ENCODE measurements around the gene THSD4. TPM values are rescaled to one million over a fixed set of nuclear protein-coding genes. Genes with fewer than 3 reads are reported as not detected.

THSD4 gene
- total and polyA plus RNA-seq, 9 of the 15 experiments (the other 6 are each of a cell fraction or from before 2014, with no cell fraction given) = 0.04 TPM; not detected in 5

GRCh38 chr15:71336671-71337070, 221.4 kb downstream of the THSD4 start (continued):
- TF ChIP-seq CREB3L1 (IDR thresholded peaks at IDR 0.05; ENCODE audit: borderline replicate concordance, low read depth) (no peak), PHF20 (IDR thresholded peaks at IDR 0.05; ENCODE audit: partially characterized antibody) (no peak), SMARCC2 (IDR thresholded peaks at IDR 0.05; ENCODE audit: low read depth) (no peak)
- TF ChIP-seq, protein P1, sequence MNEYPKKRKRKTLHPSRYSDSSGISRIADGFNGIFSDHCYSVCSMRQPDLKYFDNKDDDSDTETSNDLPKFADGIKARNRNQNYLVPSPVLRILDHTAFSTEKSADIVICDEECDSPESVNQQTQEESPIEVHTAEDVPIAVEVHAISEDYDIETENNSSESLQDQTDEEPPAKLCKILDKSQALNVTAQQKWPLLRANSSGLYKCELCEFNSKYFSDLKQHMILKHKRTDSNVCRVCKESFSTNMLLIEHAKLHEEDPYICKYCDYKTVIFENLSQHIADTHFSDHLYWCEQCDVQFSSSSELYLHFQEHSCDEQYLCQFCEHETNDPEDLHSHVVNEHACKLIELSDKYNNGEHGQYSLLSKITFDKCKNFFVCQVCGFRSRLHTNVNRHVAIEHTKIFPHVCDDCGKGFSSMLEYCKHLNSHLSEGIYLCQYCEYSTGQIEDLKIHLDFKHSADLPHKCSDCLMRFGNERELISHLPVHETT (CRISPR knock-in tag; conservative IDR thresholded peaks at IDR 0.05 in 1 of 2, IDR thresholded peaks at IDR 0.05 in 1 of 2) = no peak

GRCh38 chr15:71337197-71337845, 222.1 kb downstream of the THSD4 start:
- Histone ChIP-seq H2AFZ (ENCODE audit: low read depth, low read length) (no peak overlapping the region), H3K36me3 (ENCODE audit: control insufficient read depth, insufficient read depth, low read length) (no peaks in the 10 kb centered on the region), H3K9ac (ENCODE audit: insufficient read depth in 1 of 2, low read depth in 2 of 2, low read length in 2 of 2) (no peak overlapping the region), H3K9me1 (ENCODE audit: control insufficient read depth, insufficient read depth, low read length) (no peaks in the 10 kb centered on the region), H3K4me1 (replicated peaks in 1 of 2; ENCODE audit: control insufficient read depth in 2 of 2, insufficient read depth in 2 of 2, low read length in 2 of 2) (no peaks in the 10 kb centered on the region), H3K4me3 (no peak overlapping the region), H3K79me2 (ENCODE audit: control insufficient read depth, insufficient read depth, low read length) (no peaks in the 10 kb centered on the region), H3K4me2 (ENCODE audit: insufficient read depth, low read length) (no peak overlapping the region), H3K27me3 (ENCODE audit: control insufficient read depth in 2 of 2, insufficient read depth in 2 of 2, low read length in 2 of 2) (peaks cover 0 to 20% of the 10 kb centered on the region in 2 experiments; a peak in 2 of 5 replicates), H3K27ac (ENCODE audit: extremely low read depth, low read depth, low read length) (no peak overlapping the region), H3K9me3 (replicated peaks; ENCODE audit: control insufficient read depth, insufficient read depth, low read depth, low read length) (no peaks in the 10 kb centered on the region), H4K20me1 (replicated peaks; ENCODE audit: control insufficient read depth, insufficient read depth, low read length) (no peaks in the 10 kb centered on the region)
- POLR2A ChIA-PET = interaction anchor here (0.7 kb wide), 1 partner anchor 172 kb away, joined by 4 read pairs; no protein-coding TSS in a partner anchor
- in situ Hi-C loops (cut with MboI) = no loop called here
- 0% methylated on average over 5 of the region's 5 CpGs for WGBS (ENCODE audit: insufficient coverage, low coverage, missing lambda C conversion rate)
- intact Hi-C loops (cut with micrococcal nuclease) = no loop called here
- CTCF ChIA-PET (ENCODE audit: low intra/inter-chr PET ratio) = no interaction called here
- no peak for DNase-seq (ENCODE audit: extremely low read depth in 1 of 4, low spot score in 3 of 4)
- no peak for ATAC-seq
- FAIRE-seq = no peak
- BruUV-seq (replicated peaks) = no TSS peak
- TF ChIP-seq ETV6 (IDR thresholded peaks at IDR 0.05; ENCODE audit: borderline replicate concordance in 1 of 2, low read depth in 2 of 2, low read length in 1 of 2) = no peak
- no peak for TF ChIP-seq ETV6 (CRISPR knock-in tag; IDR thresholded peaks at IDR 0.05; ENCODE audit: borderline replicate concordance)
- TF ChIP-seq PHTF2 (CRISPR knock-in tag; IDR thresholded peaks at IDR 0.05) = no peak
- TF ChIP-seq ZFP30 (CRISPR knock-in tag; IDR thresholded peaks at IDR 0.05; ENCODE audit: borderline replicate concordance) = no peak
- no peak for TF ChIP-seq ZBTB17 (CRISPR knock-in tag; IDR thresholded peaks at IDR 0.05)
- TF ChIP-seq NFRKB (IDR thresholded peaks at IDR 0.05; ENCODE audit: low read depth) = no peak
- TF ChIP-seq CC2D1A (IDR thresholded peaks at IDR 0.05) = no peak
- no peak for TF ChIP-seq BACH1 (tag; IDR thresholded peaks at IDR 0.05)
- no peak for TF ChIP-seq CBX3 (IDR thresholded peaks at IDR 0.05; ENCODE audit: borderline replicate concordance in 1 of 2, low read length in 2 of 2)
- TF ChIP-seq ZBTB49 (CRISPR knock-in tag; IDR thresholded peaks at IDR 0.05; ENCODE audit: borderline replicate concordance) = no peak
- no peak for TF ChIP-seq KDM1A (IDR thresholded peaks at IDR 0.05)
- TF ChIP-seq STAT5B (CRISPR knock-in tag; IDR thresholded peaks at IDR 0.05) = no peak
